ACHN (cell line): Measurements from ENCODE around the gene GJA4.

Experiments
- DNase-seq: peaks from one replicate; pipeline ENCODE4 v3.0.0-alpha.2; 2015
- in situ Hi-C: cut with HindIII; loops from 2 replicates; pipeline ENCODE4 v1.10.0; 2017; ENCODE audit warnings: low sequenced_read_pairs, low pct_ligation_motif_present, low pct_unique_long_range_greater_than_20kb

Gene GJA4

GRCh38 chr1:34792868-34793727 lies at the start of gene GJA4:
Gene GJA4, plus strand, starts transcription at chr1:34792999. Its CDS starts 1,215 bp downstream, at chr1:34794214.
- no peak for DNase-seq
- in situ Hi-C loops = no loop called here

GRCh38 chr1:34743775-34744174 lies 49.0 kb upstream of the GJA4 start:
- no peak for DNase-seq
- in situ Hi-C loops = no loop called here

DNA sequence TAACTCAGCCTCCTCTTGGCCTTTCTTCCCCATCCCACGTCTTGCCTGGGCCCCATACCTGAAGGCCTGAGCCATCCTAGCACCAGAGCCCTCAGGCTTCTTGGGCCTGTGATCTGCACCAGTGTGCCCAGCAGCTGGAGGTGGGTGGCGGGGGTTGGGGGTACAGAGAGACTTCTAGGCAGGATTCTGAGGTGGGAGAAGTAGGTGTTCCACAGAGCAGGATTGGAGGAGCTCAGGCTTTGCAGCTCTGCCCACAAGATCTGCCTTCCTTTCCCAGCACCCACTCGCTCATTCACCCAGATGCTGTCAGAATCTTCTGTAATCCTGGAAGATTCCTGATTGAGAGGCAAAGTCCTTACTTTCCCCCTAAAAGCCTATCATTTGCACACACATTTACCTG lies 47.9 kb upstream of the GJA4 start:
- DNase-seq = no peak
- in situ Hi-C loops = no loop called here

DNA sequence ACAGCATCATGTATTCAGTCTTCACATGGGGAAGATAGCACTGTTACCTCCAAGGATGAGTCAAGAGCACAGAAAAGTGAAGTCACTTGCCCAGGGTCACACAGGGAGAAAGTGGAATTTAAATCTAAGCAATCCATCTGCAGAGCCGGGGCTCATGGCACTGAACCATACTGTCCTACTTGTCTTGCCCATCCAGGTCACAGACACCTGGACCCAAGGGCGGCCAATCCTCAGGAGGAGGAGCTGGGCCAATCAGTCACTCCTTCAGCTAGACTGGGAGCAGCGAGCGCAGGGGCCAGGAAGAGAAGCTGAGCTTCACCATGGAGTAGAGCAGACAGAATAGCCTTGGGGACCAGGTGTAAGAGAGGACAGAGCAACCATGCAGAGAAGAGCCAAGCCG lies 47.1 kb upstream of the GJA4 start:
- in situ Hi-C loops = no loop called here
- DNase-seq = no peak

GRCh38 chr1:34746101-34746500 lies 46.7 kb upstream of the GJA4 start:
- no peak for DNase-seq
- in situ Hi-C loops = no loop called here

DNA sequence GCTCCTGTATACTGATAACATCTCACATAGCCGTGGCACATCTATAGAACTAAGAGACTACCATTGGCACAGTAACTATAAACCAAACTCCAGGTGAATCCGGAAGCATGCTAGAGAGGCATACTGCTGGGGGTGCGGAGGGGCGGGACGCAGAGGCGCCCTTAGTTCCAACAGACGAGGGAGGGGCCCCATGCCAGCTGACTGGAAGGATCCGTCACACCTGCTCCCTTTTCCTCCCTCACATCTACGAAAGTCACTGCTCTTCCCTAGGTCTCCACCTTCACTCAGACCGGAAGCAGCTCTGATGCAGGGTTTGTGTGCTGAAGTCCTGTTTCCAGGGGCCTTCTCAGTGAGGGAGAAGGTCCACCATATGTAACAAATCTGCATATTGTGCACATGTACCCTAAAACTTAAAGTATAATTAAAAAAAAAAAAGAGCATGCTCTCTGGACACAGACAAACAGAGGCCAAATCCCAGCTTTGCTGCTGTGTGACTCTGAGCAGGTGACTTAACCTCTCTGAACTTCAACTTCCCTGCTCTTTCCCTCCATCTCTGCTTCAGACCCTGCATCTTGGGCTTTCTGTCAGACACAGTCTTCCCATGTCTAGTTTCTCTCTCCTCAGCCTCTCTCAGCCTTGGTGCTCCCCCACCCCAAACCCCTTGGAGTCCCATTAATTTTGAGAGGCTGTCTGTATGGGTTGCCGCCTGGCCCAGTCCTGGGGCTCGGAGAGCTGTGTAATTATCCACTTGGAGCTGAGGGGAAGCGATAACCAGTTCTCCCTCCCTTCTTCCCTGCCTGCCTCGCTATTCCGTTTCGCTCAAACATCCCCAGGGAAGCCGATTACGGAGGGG lies 45.8 kb upstream of the GJA4 start:
- in situ Hi-C loops = no loop called here
- no peak for DNase-seq

- no peak for DNase-seq
- in situ Hi-C loops = no loop called here
Observed at GRCh38 chr1:34747638-34747941, 45.2 kb upstream of the GJA4 start.

DNA sequence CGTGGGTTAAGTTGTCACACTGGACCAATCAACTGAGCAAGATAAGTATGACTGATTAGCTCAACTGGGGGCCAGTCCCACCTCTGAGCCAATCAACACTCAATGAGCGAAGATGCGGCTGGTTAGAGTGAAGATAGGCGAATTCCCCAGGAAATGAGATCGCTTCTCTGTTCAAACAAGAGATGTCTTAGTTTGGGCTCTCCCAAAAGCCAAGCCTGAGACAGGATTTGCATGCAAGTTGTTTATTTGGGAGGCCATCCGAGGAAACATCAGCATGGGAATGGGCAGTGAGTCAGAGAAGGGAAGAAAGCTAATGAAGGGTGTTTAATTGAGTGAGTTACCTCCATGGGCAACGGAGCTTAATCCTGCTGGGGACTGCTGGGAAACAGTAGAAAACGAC lies 42.8 kb upstream of the GJA4 start:
- DNase-seq = no peak
- in situ Hi-C loops = no loop called here

- no peak for DNase-seq
- in situ Hi-C loops = no loop called here
Observed at GRCh38 chr1:34750610-34751009, 42.2 kb upstream of the GJA4 start.

- DNase-seq = no peak
- in situ Hi-C loops = no loop called here
Observed at GRCh38 chr1:34753163-34753562, 39.6 kb upstream of the GJA4 start.

- no peak for DNase-seq
- in situ Hi-C loops = no loop called here
Observed at GRCh38 chr1:34754964-34755637, 37.7 kb upstream of the GJA4 start, which contains the start of gene GJB5. Gene GJB5, plus strand, starts transcription at chr1:34755047. Its CDS starts 2,284 bp downstream, at chr1:34757331.

DNA sequence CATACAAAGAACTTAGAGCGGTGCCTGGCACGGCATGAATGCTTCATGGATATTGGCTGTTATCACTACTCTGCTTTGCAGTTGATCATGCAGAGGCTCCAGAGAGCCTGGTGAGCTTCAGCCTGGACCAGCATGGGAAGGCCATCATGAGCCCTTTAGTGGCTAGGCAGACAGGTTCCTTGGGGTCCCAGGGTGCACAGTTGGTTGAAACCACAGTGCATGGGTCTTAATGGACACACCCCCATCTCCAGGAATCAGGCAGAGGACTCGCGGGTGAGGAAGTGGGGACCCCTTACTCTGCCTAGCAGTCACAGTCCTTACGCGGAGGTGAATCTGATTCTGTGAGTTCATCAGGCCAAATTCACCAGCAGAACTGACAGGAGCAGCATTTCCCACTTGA lies 36.8 kb upstream of the GJA4 start:
- no peak for DNase-seq
- in situ Hi-C loops = no loop called here

- DNase-seq = no peak
- in situ Hi-C loops = no loop called here
Observed at GRCh38 chr1:34757386-34757785, 35.4 kb upstream of the GJA4 start.

DNA sequence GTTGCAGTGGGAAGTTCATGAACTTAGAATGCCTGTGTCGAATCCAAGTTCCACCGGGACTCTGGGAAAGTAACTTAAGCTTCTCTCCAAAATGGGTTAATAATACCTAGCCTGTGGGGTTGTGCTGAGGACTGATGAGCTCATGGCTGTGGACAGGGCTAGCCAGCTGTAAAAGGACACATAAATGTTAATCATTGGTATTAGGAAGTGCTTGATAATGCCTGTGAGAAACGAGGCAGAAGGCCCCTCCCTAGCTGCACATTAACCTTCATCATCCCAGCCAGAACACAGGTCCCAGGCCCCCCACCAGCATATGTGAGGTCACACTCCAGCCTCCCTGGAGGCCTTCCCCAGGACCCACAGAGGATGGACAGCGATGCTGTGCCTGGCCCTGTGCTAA lies 34.0 kb upstream of the GJA4 start:
- in situ Hi-C loops = no loop called here
- DNase-seq = peak; percentile 62

GRCh38 chr1:34759503-34760357 lies 33.1 kb upstream of the GJA4 start, which contains the start of gene GJB4:
Gene GJB4, plus strand, starts transcription at chr1:34759740. Its CDS starts 1,515 bp downstream, at chr1:34761255.
- in situ Hi-C loops = no loop called here
- DNase-seq = no peak

GRCh38 chr1:34761176-34761761 lies 31.5 kb upstream of the GJA4 start:
- DNase-seq = no peak
- in situ Hi-C loops = no loop called here

GRCh38 chr1:34761776-34762307 lies 31.0 kb upstream of the GJA4 start:
- in situ Hi-C loops = no loop called here
- DNase-seq = no peak
